IMR-90 (cell line): ENCODE measurements around the gene LRRC61. TPM values are rescaled to one million over a fixed set of nuclear protein-coding genes. Genes with fewer than 3 reads are reported as not detected.

Source experiments
- ATAC-seq: fragments of 200-7000 bp; cut with Tn5 transposase; 2 replicates; pipeline ENCODE4 v1.9.1; 2020; ENCODE audit warnings: low read depth, mild to moderate bottlenecking, moderate library complexity
- BruUV-seq: library from RNA; stranded (reverse); fragments of 400-500 nt; replicated peaks from 2 replicates; lab custom pipeline; 2021; lab: Mats Ljungman, UMichigan
- CTCF ChIA-PET: fragments of 300-600 bp; formaldehyde crosslinking; extraction: SDS; loops from one replicate; lab custom pipeline; 2021; ENCODE audit warnings: antibody characterized with exemption; lab: Yijun Ruan, JAX
- POLR2A ChIA-PET: fragments of 300-600 bp; sonication (Branson Sonifier 250); formaldehyde crosslinking; loops from one replicate; lab custom pipeline; 2022; ENCODE audit warnings: antibody characterized with exemption; ENCODE audit not compliant: unreplicated experiment; lab: Charles Lee
- DNase-seq: peaks from one replicate; pipeline ENCODE4 v3.0.0; 2013
- H2AFZ ChIP-seq: replicated peaks from 2 replicates; pipeline ENCODE3; 2013; ENCODE audit warnings: low read length, mild to moderate bottlenecking; ENCODE audit not compliant: poor library complexity
- H2AK5ac ChIP-seq: 2 replicates; pipeline ENCODE4 v1.6.1; 2013; ENCODE audit warnings: low read depth, low read length, inconsistent platforms
- H2AK9ac ChIP-seq: replicated peaks from 2 replicates; pipeline ENCODE3; 2013; ENCODE audit warnings: mild to moderate bottlenecking, low read depth, low read length, moderate library complexity; ENCODE audit not compliant: poor library complexity
- H2BK120ac ChIP-seq: 2 replicates; pipeline ENCODE4 v1.6.1; 2013; ENCODE audit warnings: low read depth, low read length, inconsistent platforms
- H2BK15ac ChIP-seq: 3 replicates; pipeline ENCODE4 v1.6.1; 2013; ENCODE audit warnings: low read depth, low read length, inconsistent platforms
- H2BK20ac ChIP-seq: 2 replicates; pipeline ENCODE4 v1.6.1; 2013; ENCODE audit warnings: low read depth, mild to moderate bottlenecking, inconsistent platforms, low read length, moderate library complexity
- H2BK5ac ChIP-seq: 2 replicates; pipeline ENCODE4 v1.6.1; 2013; ENCODE audit warnings: mild to moderate bottlenecking, low read depth, low read length, inconsistent platforms; ENCODE audit not compliant: poor library complexity, severe bottlenecking
- H3K14ac ChIP-seq: replicated peaks from 2 replicates; pipeline ENCODE4 v1.6.1; 2013; ENCODE audit warnings: low read depth, low read length, inconsistent platforms
- H3K18ac ChIP-seq: 2 replicates; pipeline ENCODE4 v1.6.1; 2013; ENCODE audit warnings: low read depth, low read length, control low read depth
- H3K23ac ChIP-seq: 2 replicates; pipeline ENCODE4 v1.6.1; 2013; ENCODE audit warnings: low read depth, low read length, inconsistent platforms
- H3K27ac ChIP-seq: 2 replicates; pipeline ENCODE4 v1.5.1; 2013; ENCODE audit warnings: mild to moderate bottlenecking, control low read depth, low read length; ENCODE audit not compliant: insufficient read depth
- H3K27me3 ChIP-seq: 2 replicates; pipeline ENCODE4 v1.6.1; 2013; ENCODE audit warnings: low read length; ENCODE audit not compliant: control insufficient read depth, insufficient read depth
- H3K36me3 ChIP-seq: 2 replicates; pipeline ENCODE4 v1.6.1; 2013; ENCODE audit warnings: low read length, mixed read lengths; ENCODE audit not compliant: control insufficient read depth, insufficient read depth
- H3K4ac ChIP-seq: 2 replicates; pipeline ENCODE4 v1.6.1; 2013; ENCODE audit warnings: low read depth, low read length, inconsistent platforms
- H3K4me1 ChIP-seq: 2 replicates; pipeline ENCODE4 v1.6.1; 2013; ENCODE audit warnings: low read length, mixed read lengths; ENCODE audit not compliant: control insufficient read depth, insufficient read depth
- H3K4me2 ChIP-seq: 2 replicates; pipeline ENCODE4 v1.6.1; 2013; ENCODE audit warnings: low read depth, mild to moderate bottlenecking, control low read depth, low read length, moderate library complexity
- H3K4me3 ChIP-seq: 2 replicates; pipeline ENCODE4 v1.5.1; 2013; ENCODE audit warnings: low read depth, mild to moderate bottlenecking, control low read depth, low read length, moderate library complexity; ENCODE audit not compliant: insufficient read depth
- H3K56ac ChIP-seq: 2 replicates; pipeline ENCODE4 v1.6.1; 2013; ENCODE audit warnings: low read length, inconsistent platforms; ENCODE audit not compliant: insufficient read depth; ENCODE audit errors: extremely low read depth
- H3K79me1 ChIP-seq, 2 experiments: 2 replicates each; pipeline ENCODE4 v1.6.1; 2013; ENCODE audit warnings: low read length in 2 of 2, inconsistent platforms in 1 of 2, low read depth in 1 of 2
- H3K9ac ChIP-seq: 2 replicates; pipeline ENCODE4 v1.6.1; 2013; ENCODE audit warnings: low read depth, low read length, control low read depth
- H3K9me1 ChIP-seq: 2 replicates; pipeline ENCODE4 v1.6.1; 2013; ENCODE audit warnings: low read length, inconsistent platforms; ENCODE audit not compliant: insufficient read depth
- H3K9me3 ChIP-seq: 2 replicates; pipeline ENCODE4 v1.6.1; 2013; ENCODE audit warnings: low read length; ENCODE audit not compliant: control insufficient read depth, insufficient read depth
- H4K20me1 ChIP-seq: 2 replicates; pipeline ENCODE4 v1.6.1; 2013; ENCODE audit warnings: low read length, inconsistent platforms; ENCODE audit not compliant: insufficient read depth
- H4K5ac ChIP-seq: 2 replicates; pipeline ENCODE4 v1.6.1; 2013; ENCODE audit warnings: mild to moderate bottlenecking, low read depth, low read length, control low read depth
- H4K8ac ChIP-seq, 2 experiments: 2 replicates each; pipeline ENCODE4 v1.6.1; 2013; ENCODE audit warnings: low read depth in 2 of 2, low read length in 2 of 2, control low read depth in 1 of 2, inconsistent platforms in 1 of 2
- H4K91ac ChIP-seq: 2 replicates; pipeline ENCODE4 v1.6.1; 2013; ENCODE audit warnings: low read depth, low read length, inconsistent platforms; ENCODE audit not compliant: insufficient read depth
- BHLHE40 ChIP-seq: fragments of 150-350 bp; IDR thresholded peaks from 2 replicates; pipeline ENCODE4 v1.6.1; 2016; ENCODE audit warnings: mild to moderate bottlenecking, low read depth, low read length
- CHD1 ChIP-seq: IDR thresholded peaks from 2 replicates; pipeline ENCODE4 v1.6.1; 2012; ENCODE audit warnings: low read depth, low read length, improper control_type of control experiment
- CTCF ChIP-seq: conservative IDR thresholded peaks from 2 replicates; pipeline ENCODE4 v1.5.1; 2012; ENCODE audit warnings: mild to moderate bottlenecking, low read depth, low read length, improper control_type of control experiment
- ELK1 ChIP-seq: fragments of 150-350 bp; IDR thresholded peaks from 2 replicates; pipeline ENCODE4 v1.6.1; 2016; ENCODE audit warnings: low read depth, mild to moderate bottlenecking, low read length, moderate library complexity, borderline replicate concordance
- MAFK ChIP-seq: IDR thresholded peaks from 2 replicates; pipeline ENCODE4 v1.6.1; 2012; ENCODE audit warnings: low read depth, low read length, improper control_type of control experiment
- MAZ ChIP-seq: IDR thresholded peaks from 2 replicates; pipeline ENCODE4 v1.6.1; 2012; ENCODE audit warnings: low read depth, mild to moderate bottlenecking, low read length, improper control_type of control experiment, moderate library complexity, borderline replicate concordance
- MXI1 ChIP-seq: IDR thresholded peaks from 2 replicates; pipeline ENCODE4 v1.6.1; 2012; ENCODE audit warnings: low read depth, mild to moderate bottlenecking, low read length, moderate library complexity, borderline replicate concordance
- NFE2L2 ChIP-seq: fragments of 150-350 bp; IDR thresholded peaks from 2 replicates; pipeline ENCODE4 v1.6.1; 2016; ENCODE audit warnings: low read depth, mild to moderate bottlenecking, low read length
- POLR2A ChIP-seq: IDR thresholded peaks from 2 replicates; pipeline ENCODE4 v1.6.1; 2012; ENCODE audit warnings: mild to moderate bottlenecking, low read depth, low read length
- RAD21 ChIP-seq: IDR thresholded peaks from 2 replicates; pipeline ENCODE4 v1.6.1; 2012; ENCODE audit warnings: low read length, improper control_type of control experiment
- RFX5 ChIP-seq: IDR thresholded peaks from 2 replicates; pipeline ENCODE4 v1.8.0; 2012; ENCODE audit warnings: low read depth, mild to moderate bottlenecking, low read length, moderate library complexity
- SMC3 ChIP-seq: fragments of 150-350 bp; IDR thresholded peaks from 2 replicates; pipeline ENCODE4 v1.6.1; 2016; ENCODE audit warnings: low read depth, mild to moderate bottlenecking, antibody characterized with exemption, low read length, moderate library complexity
- USF2 ChIP-seq: fragments of 150-350 bp; IDR thresholded peaks from 2 replicates; pipeline ENCODE4 v1.6.1; 2017; ENCODE audit warnings: mild to moderate bottlenecking, antibody characterized with exemption, low read length, low read depth
- WGBS, 2 experiments: methylation state at CpG; one replicate each; pipeline versions ENCODE4 v1.1.5 to v1.1.7; 2013; ENCODE audit warnings: missing lambda C conversion rate in 2 of 2; ENCODE audit not compliant: insufficient read length in 1 of 2; ENCODE audit errors: extremely low coverage in 2 of 2; 5-methylcytosine and 5-hydroxymethylcytosine counted together
- dilution Hi-C: fragments of 300-500 bp; cut with HindIII; formaldehyde crosslinking; loops from one replicate; pipeline ENCODE4 v1.14.3; 2018; ENCODE audit warnings: low sequenced_read_pairs; ENCODE audit not compliant: unreplicated experiment
- in situ Hi-C: fragments of 300-500 bp; cut with MboI; formaldehyde crosslinking; loops from 3 replicates; pipeline ENCODE4 v1.14.3; 2019; ENCODE audit warnings: low sequenced_read_pairs, inconsistent platforms, mixed read lengths
- intact Hi-C: fragments of 100-400 bp; cut with micrococcal nuclease; formaldehyde crosslinking; loops from 2 replicates; pipeline ENCODE4 v1.10.0; 2022
- polyA plus RNA-seq, 3 experiments: library from polyadenylated mRNA; depleted of rRNA; stranded (reverse); fragments of >200 nt; gene quantifications; 2 replicates each; pipeline ENCODE4 v1.2.3, GENCODE V29; 2012; ENCODE audit warnings: low replicate concordance in 1 of 3
- total RNA-seq: library from RNA; depleted of rRNA; stranded (reverse); fragments of >200 nt; gene quantifications from 2 replicates; pipeline ENCODE4 v1.2.3, GENCODE V29; 2012

The LRRC61 gene
- total and polyA plus RNA-seq, 2 of the 4 experiments (the other 2 are of a cell fraction) = 0.07 TPM; not detected in 1

GRCh38 chr7:150369748-150370501 lies 46.8 kb downstream of the LRRC61 start:
- ChIA-PET CTCF (interaction anchor here (0.8 to 1.1 kb wide), 4 partner anchors 8 to 64 kb away, joined by 3 to 5 read pairs (median 3); no protein-coding TSS in a partner anchor), POLR2A (interaction anchor here (0.6 to 1.7 kb wide), 2 partner anchors 35 to 53 kb away, joined by 3 to 5 read pairs; no protein-coding TSS in a partner anchor)
- Histone ChIP-seq H3K79me1 (peaks cover 21 to 44% of the 10 kb centered on the region in 2 experiments; a peak in 3 of 4 replicates), H4K91ac (peak overlapping the region; percentile 97), H3K9me3 (no peaks in the 10 kb centered on the region), H3K27ac (peak overlapping the region; percentile 85), H4K5ac (peak overlapping the region; percentile 11; the same call in 1 of the 2 replicates), H3K56ac (peak overlapping the region; percentile 93), H2BK15ac (peak overlapping the region; percentile 46; the same call in 1 of the 3 replicates), H3K4ac (peak overlapping the region; percentile 98), H2AK9ac (peak overlapping the region; percentile 93), H3K18ac (0 out of 2 replicates have a peak overlapping the region, but pooled peaks have one; percentile 9), H3K9ac (peak overlapping the region; percentile 81), H3K4me2 (peak overlapping the region; percentile 97), H2AFZ (peak overlapping the region; percentile 97), H4K8ac (peak overlapping the region; percentile 56 to 92; a peak in 3 of 4 replicates), H2BK20ac (no peak overlapping the region), H3K36me3 (peaks cover 38% of the 10 kb centered on the region), H2AK5ac (peak overlapping the region; percentile 89), H3K14ac (peak overlapping the region; percentile 99), H3K4me1 (peaks cover 18% of the 10 kb centered on the region), H4K20me1 (peaks cover 9% of the 10 kb centered on the region), H3K4me3 (peak overlapping the region; percentile 81), H2BK120ac (peak overlapping the region; percentile 86), H3K23ac (peak overlapping the region; percentile 99; the same call in 1 of the 2 replicates), H3K27me3 (no peaks in the 10 kb centered on the region), H3K9me1 (no peaks in the 10 kb centered on the region; the same call in 1 of the 2 replicates), H2BK5ac (peak overlapping the region; percentile 79)
- dilution Hi-C loops (no loop called here), intact Hi-C loops (loop anchor here (1.0 kb wide), 1 partner anchor 35 kb away; no protein-coding TSS in a partner anchor), in situ Hi-C loops (no loop called here)
- BruUV-seq = no TSS peak
- WGBS, 2 experiments = 85% methylated on average over 4 of the region's 23 CpGs; no CpG with 5 or more reads in 1 of the 2 experiments
- 0 out of 2 replicates have a peak, but pooled peaks have one; percentile 1 for ATAC-seq
- DNase-seq = no peak
- TF ChIP-seq MAZ = no peak
- no peak for TF ChIP-seq USF2
- TF ChIP-seq BHLHE40 = no peak
- TF ChIP-seq CHD1 = no peak
- TF ChIP-seq RAD21 = no peak
- TF ChIP-seq MAFK = no peak
- no peak for TF ChIP-seq RFX5
- no peak for TF ChIP-seq MXI1
- no peak for TF ChIP-seq POLR2A
- TF ChIP-seq ELK1 = no peak
- no peak for TF ChIP-seq CTCF
- TF ChIP-seq NFE2L2 = no peak
- no peak for TF ChIP-seq SMC3
